GM12873 (cell line): ENCODE results near the gene ABHD17C.

Source experiments
- CTCF ChIP-seq: IDR thresholded peaks from 2 replicates; pipeline ENCODE4 v1.5.1; 2012; ENCODE audit warnings: low read depth, mild to moderate bottlenecking, moderate library complexity, low read length, control low read depth; ENCODE audit not compliant: insufficient read depth; ENCODE audit errors: missing control alignments

The ABHD17C gene

DNA sequence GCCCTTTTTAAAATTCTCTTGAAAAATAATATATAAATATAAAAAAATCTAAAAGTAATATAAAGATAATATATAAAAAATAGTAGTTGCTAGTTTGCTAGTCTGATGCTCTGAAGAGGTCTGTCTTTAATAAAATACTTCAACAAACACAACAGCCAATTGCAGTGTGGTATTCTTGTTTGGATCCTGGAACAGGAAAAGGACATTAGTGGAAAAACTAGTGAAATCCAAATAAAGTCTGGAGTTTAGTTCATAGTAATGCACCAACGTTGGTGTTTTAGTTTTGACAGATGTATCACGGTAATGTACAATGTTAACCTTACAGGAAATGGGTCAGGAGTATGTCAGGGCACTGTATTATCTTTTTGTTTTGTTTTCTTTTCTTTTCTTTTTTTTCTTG is 58.1 kb downstream of the ABHD17C start:
- TF ChIP-seq CTCF = no peak

DNA sequence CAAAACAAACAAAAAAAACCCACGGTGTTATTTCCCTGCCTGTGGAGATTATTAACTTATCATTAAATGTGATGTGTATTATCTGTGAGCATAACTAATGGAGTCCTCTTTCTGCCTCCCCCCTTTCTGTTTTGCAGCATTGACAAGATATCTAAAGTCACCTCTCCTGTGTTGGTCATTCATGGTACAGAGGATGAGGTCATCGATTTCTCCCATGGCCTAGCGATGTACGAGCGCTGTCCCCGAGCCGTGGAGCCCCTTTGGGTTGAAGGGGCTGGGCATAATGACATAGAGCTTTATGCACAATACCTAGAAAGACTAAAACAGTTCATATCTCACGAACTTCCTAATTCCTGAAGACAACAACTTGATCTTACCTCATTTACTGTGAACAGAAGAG is 58.9 kb downstream of the ABHD17C start:
- no peak for TF ChIP-seq CTCF

DNA sequence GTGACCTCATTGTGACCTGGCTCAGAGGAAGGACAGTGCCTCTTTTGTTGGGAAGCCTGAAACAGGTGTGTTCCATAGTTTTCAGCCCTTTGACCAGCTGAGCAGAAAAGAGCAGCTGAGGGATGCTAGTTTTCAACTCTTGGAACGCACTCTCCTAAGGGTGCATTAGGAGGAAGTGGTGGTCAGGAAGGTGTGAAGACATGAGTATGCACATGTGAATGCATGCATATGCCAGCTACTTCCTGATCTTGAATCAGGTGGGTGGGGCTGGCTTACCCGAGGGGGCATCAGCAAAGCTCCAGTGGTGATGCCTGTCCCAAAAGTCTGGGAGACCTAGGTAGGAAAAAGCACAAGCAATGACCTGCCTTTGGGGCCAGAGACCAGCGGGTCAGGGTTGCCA is 60.8 kb downstream of the ABHD17C start:
- no peak for TF ChIP-seq CTCF

GRCh38 chr15:80758130-80758745 is 63.1 kb downstream of the ABHD17C start:
- TF ChIP-seq CTCF = no peak

- TF ChIP-seq CTCF = no peak
Measured at GRCh38 chr15:80760960-80761359, 65.8 kb downstream of the ABHD17C start.

DNA sequence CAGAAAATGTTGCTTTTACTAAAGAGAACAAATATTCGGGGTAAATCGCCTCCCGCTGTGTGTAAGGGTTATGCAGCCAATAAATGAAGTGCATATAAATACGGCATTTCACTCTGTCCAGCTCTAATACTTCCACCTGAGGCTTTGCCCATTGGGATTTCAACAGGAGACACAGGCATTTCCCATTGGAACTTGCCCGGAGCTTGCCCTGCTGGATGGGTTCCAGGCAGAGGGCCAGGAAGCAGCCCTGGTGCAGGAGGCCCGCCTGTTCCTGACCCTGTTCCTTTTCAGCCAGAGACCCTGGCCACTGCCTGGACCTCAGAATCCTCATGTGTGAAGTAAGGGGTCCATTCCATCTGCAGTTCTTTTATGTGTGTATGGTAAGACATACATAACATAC is 66.6 kb downstream of the ABHD17C start:
- TF ChIP-seq CTCF = no peak

- no peak for TF ChIP-seq CTCF
Measured at GRCh38 chr15:80764535-80764934, 69.4 kb downstream of the ABHD17C start.
